ENCODE results near the gene DHRS7B. TPM values are rescaled to one million over a fixed set of nuclear protein-coding genes. Genes with fewer than 3 reads are reported as not detected.

The DHRS7B gene
- total RNA-seq, 1 donor from 2014 or later: 21.6 TPM

GRCh38 chr17:21089145-21089544 lies 37.6 kb upstream of the DHRS7B start:
- H3K36me3 Mint-ChIP-seq: no peaks in the 10 kb centered on the region
- H3K4me1 ChIP-seq: no peaks in the 10 kb centered on the region
- no peaks in the 10 kb centered on the region for H4K20me1 ChIP-seq (ENCODE audit: low read depth)
- no peak overlapping the region for H3K4me3 Mint-ChIP-seq
- no peaks in the 10 kb centered on the region for H3K79me2 ChIP-seq (ENCODE audit: low read depth)
- no peak overlapping the region for H3K4me2 ChIP-seq
- no peak overlapping the region for H3K27ac Mint-ChIP-seq
- peaks cover 2% of the 10 kb centered on the region for H3K27me3 Mint-ChIP-seq (ENCODE audit: insufficient read depth, low read depth)
- no peaks in the 10 kb centered on the region for H3F3A ChIP-seq (ENCODE audit: low read depth)
- H3K4me3 ChIP-seq: no peak overlapping the region
- no peaks in the 10 kb centered on the region for H3K9me3 ChIP-seq (ENCODE audit: low read depth)
- H3K4me1 Mint-ChIP-seq: no peaks in the 10 kb centered on the region
- H3K27me3 ChIP-seq: no peaks in the 10 kb centered on the region
- no peak overlapping the region for H2AFZ ChIP-seq (replicated peaks)
- H3K9ac ChIP-seq: no peak overlapping the region
- H3K36me3 ChIP-seq: no peaks in the 10 kb centered on the region
- no peak for DNase-seq (ENCODE audit: low spot score)
- no peak for TF ChIP-seq EZH2phosphoT487 (IDR thresholded peaks at IDR 0.05)
- no peak for TF ChIP-seq CTCF (IDR thresholded peaks at IDR 0.05)
- H3K9me3 Mint-ChIP-seq: no peaks in the 10 kb centered on the region
- no peak overlapping the region for H3K27ac ChIP-seq

GRCh38 chr17:21089933-21090901 lies 36.5 kb upstream of the DHRS7B start:
- H3K9me3 Mint-ChIP-seq: no peaks in the 10 kb centered on the region
- H3K79me2 ChIP-seq (ENCODE audit: low read depth): no peaks in the 10 kb centered on the region
- H3K36me3 ChIP-seq: no peaks in the 10 kb centered on the region
- H3K36me3 Mint-ChIP-seq: no peaks in the 10 kb centered on the region
- no peak overlapping the region for H3K27ac ChIP-seq
- TF ChIP-seq CTCF (IDR thresholded peaks at IDR 0.05): no peak
- no peak for TF ChIP-seq EZH2 (IDR thresholded peaks at IDR 0.05)
- TF ChIP-seq EZH2phosphoT487 (IDR thresholded peaks at IDR 0.05): no peak
- H4K20me1 ChIP-seq (ENCODE audit: low read depth): no peaks in the 10 kb centered on the region
- H3K4me3 Mint-ChIP-seq: no peak overlapping the region
- H3K9ac ChIP-seq: no peak overlapping the region
- no peaks in the 10 kb centered on the region for H3K4me1 Mint-ChIP-seq
- no peak overlapping the region for H3K27ac Mint-ChIP-seq
- H3K4me3 ChIP-seq: no peak overlapping the region
- H3K4me2 ChIP-seq: no peak overlapping the region
- no peak overlapping the region for H2AFZ ChIP-seq (replicated peaks)
- H3K4me1 ChIP-seq: no peaks in the 10 kb centered on the region
- no peak for DNase-seq (ENCODE audit: low spot score)
- no peaks in the 10 kb centered on the region for H3K27me3 ChIP-seq
- H3K27me3 Mint-ChIP-seq (ENCODE audit: insufficient read depth, low read depth): peaks cover 2% of the 10 kb centered on the region
- no peaks in the 10 kb centered on the region for H3K9me3 ChIP-seq (ENCODE audit: low read depth)
- no peaks in the 10 kb centered on the region for H3F3A ChIP-seq (ENCODE audit: low read depth)

GRCh38 chr17:21090902-21091618 lies 35.7 kb upstream of the DHRS7B start:
- DNase-seq (ENCODE audit: low spot score): no peak
- no peaks in the 10 kb centered on the region for H3K9me3 Mint-ChIP-seq
- H3K4me2 ChIP-seq: no peak overlapping the region
- H3K79me2 ChIP-seq (ENCODE audit: low read depth): no peaks in the 10 kb centered on the region
- H3K27ac ChIP-seq: no peak overlapping the region
- no peak overlapping the region for H3K9ac ChIP-seq
- H3K27me3 Mint-ChIP-seq (ENCODE audit: insufficient read depth, low read depth): peaks cover 2% of the 10 kb centered on the region
- no peaks in the 10 kb centered on the region for H3F3A ChIP-seq (ENCODE audit: low read depth)
- no peaks in the 10 kb centered on the region for H3K4me1 Mint-ChIP-seq
- H3K4me1 ChIP-seq: no peaks in the 10 kb centered on the region
- no peak overlapping the region for H3K4me3 Mint-ChIP-seq
- H3K9me3 ChIP-seq (ENCODE audit: low read depth): no peaks in the 10 kb centered on the region
- H3K4me3 ChIP-seq: no peak overlapping the region
- no peaks in the 10 kb centered on the region for H3K27me3 ChIP-seq
- H2AFZ ChIP-seq (replicated peaks): no peak overlapping the region
- H4K20me1 ChIP-seq (ENCODE audit: low read depth): no peaks in the 10 kb centered on the region
- no peak for TF ChIP-seq CTCF (IDR thresholded peaks at IDR 0.05)
- H3K36me3 Mint-ChIP-seq: no peaks in the 10 kb centered on the region
- no peaks in the 10 kb centered on the region for H3K36me3 ChIP-seq
- H3K27ac Mint-ChIP-seq: no peak overlapping the region

Measured in neural progenitor cell (in vitro differentiated cells).